AG09309 (cell line): ENCODE measurements around the gene MUC4.
"Not testable (repeated sequence)": the region's sequence is repeated elsewhere in the genome, so short reads cannot be mapped to it uniquely, and the experiment has no call there.

Experiments
- DNase-seq: peaks from one replicate; pipeline ENCODE4 v3.0.0-alpha.2; 2010; ENCODE audit warnings: low read depth
- H3K4me3 ChIP-seq: 2 replicates; pipeline ENCODE4 v1.5.1; 2011; ENCODE audit warnings: mild to moderate bottlenecking, low read depth, low read length, moderate library complexity; ENCODE audit not compliant: control insufficient read depth
- CTCF ChIP-seq: IDR thresholded peaks from 2 replicates; pipeline ENCODE4 v1.5.1; 2011; ENCODE audit warnings: mild to moderate bottlenecking, low read depth, low read length, inconsistent platforms; ENCODE audit not compliant: insufficient read depth, control insufficient read depth; ENCODE audit errors: missing control alignments

The MUC4 gene

GRCh38 chr3:195750797-195751520 lies 60.8 kb downstream of the MUC4 start:
- no peak for TF ChIP-seq CTCF
- H3K4me3 ChIP-seq = no peak overlapping the region
- DNase-seq = no peak

DNA sequence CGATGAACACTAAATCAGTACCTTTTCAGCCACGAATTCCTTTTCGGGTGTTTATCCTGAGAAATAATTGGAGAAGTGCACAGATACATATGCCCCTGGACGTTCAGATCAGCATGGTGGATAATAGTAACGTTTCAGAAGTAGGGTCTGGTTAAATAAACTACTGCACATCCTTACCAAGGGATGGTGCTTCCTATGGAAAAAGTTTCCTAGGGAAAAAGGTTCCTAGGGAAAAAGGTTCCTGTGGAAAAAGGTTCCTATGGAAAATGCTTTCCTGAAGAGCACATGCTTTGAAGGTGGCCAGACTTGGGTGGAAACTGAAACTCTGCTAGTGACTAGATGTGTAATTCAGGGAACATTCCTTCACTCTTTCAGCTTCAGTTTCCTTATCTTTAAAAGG lies 62.6 kb downstream of the MUC4 start:
- not testable (repeated sequence) for DNase-seq, H3K4me3 ChIP-seq

DNA sequence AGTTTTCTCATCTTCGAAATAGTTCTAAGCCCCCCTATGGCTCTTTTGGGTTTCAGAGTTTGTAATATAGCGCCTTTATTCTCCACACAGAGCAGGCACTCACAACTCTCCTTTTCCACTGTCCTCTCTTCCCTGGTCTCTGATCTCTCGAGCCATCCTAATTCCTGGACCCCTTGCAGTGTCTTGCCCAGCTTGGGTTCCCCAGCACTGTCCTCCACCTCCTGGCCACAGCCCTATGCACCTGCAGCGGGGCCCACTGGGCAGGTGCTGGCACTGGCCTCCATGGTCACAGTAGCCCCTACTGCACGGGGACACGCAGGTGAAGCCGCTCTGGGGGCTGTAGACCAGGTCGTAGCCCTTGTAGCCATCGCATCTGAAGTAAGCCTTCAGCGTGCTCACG lies 63.1 kb downstream of the MUC4 start:
- no peak for TF ChIP-seq CTCF
- no peak overlapping the region for H3K4me3 ChIP-seq
- no peak for DNase-seq

- no peak for TF ChIP-seq CTCF
- H3K4me3 ChIP-seq = no peak overlapping the region
- DNase-seq = no peak
These were observed 65.0 kb downstream of the MUC4 start for GRCh38 chr3:195746751-195747150.

DNA sequence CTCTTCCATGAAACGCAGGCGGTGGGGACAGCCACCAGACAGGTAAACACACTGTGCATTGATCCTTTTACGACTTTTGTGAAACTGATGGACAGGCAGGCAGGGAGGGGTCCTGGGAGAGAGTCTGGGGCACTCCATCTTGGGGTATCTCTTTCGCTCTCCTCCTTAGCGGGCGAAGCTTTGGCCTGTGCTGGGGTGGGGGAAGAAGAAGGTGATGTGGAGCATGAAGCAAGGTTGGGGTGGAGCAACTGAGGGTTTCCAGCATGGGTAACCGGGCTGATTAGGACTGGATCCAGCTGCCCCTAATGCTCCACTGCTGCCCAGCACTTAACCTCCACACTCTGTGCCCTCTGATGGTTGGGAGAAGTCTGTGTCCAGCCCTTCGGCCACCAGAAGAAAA lies 65.4 kb downstream of the MUC4 start:
- no peak overlapping the region for H3K4me3 ChIP-seq

GRCh38 chr3:195744437-195744836 lies 67.3 kb downstream of the MUC4 start:
- no peak for TF ChIP-seq CTCF
- no peak for DNase-seq
- no peak overlapping the region for H3K4me3 ChIP-seq

More for the DNA sequence above, 65.4 kb downstream of the MUC4 start:
- no peak for TF ChIP-seq CTCF
- DNase-seq = no peak

DNA sequence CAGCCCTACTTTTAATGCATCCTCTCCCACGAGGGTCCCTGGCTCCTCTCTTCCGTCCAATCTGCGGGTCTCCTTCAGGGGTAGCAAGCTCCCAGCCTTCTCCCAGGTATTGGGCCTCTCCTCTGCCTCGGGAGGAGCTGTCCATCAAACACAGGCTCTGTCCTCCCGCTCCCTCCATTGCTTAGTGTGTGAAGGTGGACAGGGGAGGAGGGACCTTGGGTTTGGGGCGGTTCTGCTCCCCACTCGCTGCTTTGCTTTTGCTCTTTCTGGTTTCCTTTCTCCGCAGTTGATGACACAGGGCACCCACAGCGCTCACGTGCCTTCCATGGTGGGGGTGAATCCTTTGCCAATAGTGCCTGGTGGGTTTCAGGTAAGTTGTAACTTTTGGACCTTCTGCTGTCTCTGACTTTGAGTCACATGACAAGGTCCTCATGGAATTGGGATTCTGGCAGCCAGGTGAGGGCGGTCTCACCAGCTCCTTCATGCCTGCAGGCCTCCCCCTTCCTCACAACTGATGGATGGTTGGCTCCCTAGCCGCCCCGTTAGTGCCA lies 72.1 kb downstream of the MUC4 start:
- no peak overlapping the region for H3K4me3 ChIP-seq
- TF ChIP-seq CTCF = no peak
- DNase-seq = no peak
